MCF 10A (cell line): ENCODE measurements around the gene SNAPIN. TPM values are rescaled to one million over a fixed set of nuclear protein-coding genes. Genes with fewer than 3 reads are reported as not detected.

ENCODE experiments used
- BruUV-seq: library from RNA; stranded (reverse); fragments of 400-500 nt; replicated peaks from 2 replicates; lab custom pipeline; 2021; lab: Mats Ljungman, UMichigan
- CTCF ChIA-PET: fragments of 300-600 bp; sonication (Branson Sonifier 250); formaldehyde crosslinking; extraction: SDS; loops from one replicate; lab custom pipeline; 2021; ENCODE audit warnings: antibody characterized with exemption, inconsistent platforms; lab: Yijun Ruan, JAX
- POLR2A ChIA-PET: fragments of 300-600, 350-650 bp; sonication (Branson Sonifier 250); formaldehyde crosslinking; extraction: SDS; loops from one replicate; lab custom pipeline; 2020; ENCODE audit warnings: antibody characterized with exemption, inconsistent platforms; lab: Yijun Ruan, JAX
- DNase-seq: peaks from one replicate; pipeline ENCODE4 v3.0.0-alpha.2; 2018; ENCODE audit not compliant: unreplicated experiment
- H3K27ac Mint-ChIP-seq: one replicate; pipeline ENCODE4 v1.8.0; 2022; ENCODE audit warnings: mild to moderate bottlenecking, low read depth, mixed read lengths; ENCODE audit not compliant: unreplicated experiment
- H3K27me3 Mint-ChIP-seq: one replicate; pipeline ENCODE4 v1.8.0; 2022; ENCODE audit warnings: mixed read lengths; ENCODE audit not compliant: insufficient read depth, unreplicated experiment
- H3K36me3 Mint-ChIP-seq: one replicate; pipeline ENCODE4 v1.8.0; 2022; ENCODE audit warnings: mild to moderate bottlenecking, moderate library complexity, mixed read lengths; ENCODE audit not compliant: insufficient read depth, unreplicated experiment
- H3K4me1 Mint-ChIP-seq: one replicate; pipeline ENCODE4 v1.8.0; 2022; ENCODE audit warnings: mixed read lengths; ENCODE audit not compliant: insufficient read depth, unreplicated experiment
- H3K4me3 Mint-ChIP-seq: one replicate; pipeline ENCODE4 v1.8.0; 2022; ENCODE audit warnings: mild to moderate bottlenecking, moderate library complexity, mixed read lengths; ENCODE audit not compliant: unreplicated experiment
- H3K9me3 Mint-ChIP-seq: one replicate; pipeline ENCODE4 v1.8.0; 2022; ENCODE audit warnings: mixed read lengths; ENCODE audit not compliant: unreplicated experiment
- CTCF ChIP-seq: fragments of 200-600 bp; IDR thresholded peaks from one replicate; pipeline ENCODE4 v1.8.0; 2022; ENCODE audit warnings: antibody characterized with exemption, mild to moderate bottlenecking; ENCODE audit not compliant: unreplicated experiment
- intact Hi-C: fragments of 100-400 bp; cut with micrococcal nuclease; formaldehyde crosslinking; loops from 2 replicates; pipeline ENCODE4 v1.14.1; 2022
- total RNA-seq: library from RNA; stranded (reverse); gene quantifications from 2 replicates; pipeline ENCODE4 v1.2.3, GENCODE V29; 2022

The SNAPIN gene
- total RNA-seq, 1 experiment from 2014 or later, result 63.7 TPM

DNA sequence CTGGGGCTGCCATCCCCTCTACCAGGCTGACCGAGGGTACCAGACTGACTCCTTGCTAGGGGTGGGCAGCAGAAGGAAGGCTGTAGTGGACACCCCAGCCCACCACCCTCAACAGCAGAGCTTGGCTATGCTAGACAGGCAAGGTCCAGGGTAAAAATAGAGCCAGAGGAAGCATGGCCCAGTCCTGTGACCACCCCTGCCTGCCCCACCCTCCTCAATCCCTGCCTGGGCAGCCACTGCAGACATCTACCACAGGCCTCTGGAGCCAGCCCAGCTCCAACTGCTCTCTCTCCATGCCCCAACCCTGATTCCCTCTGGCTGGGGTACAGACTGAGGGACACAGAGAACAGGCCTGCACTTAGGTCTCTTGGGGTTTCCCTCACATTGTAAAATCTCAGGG lies 28.5 kb upstream of the SNAPIN start:
- intact Hi-C loops, result no loop called here
- BruUV-seq, result no TSS peak
- Mint-ChIP-seq H3K9me3 (no peaks in the 10 kb centered on the region), H3K36me3 (peaks cover 21% of the 10 kb centered on the region), H3K4me3 (no peak overlapping the region), H3K27me3 (no peaks in the 10 kb centered on the region), H3K27ac (no peak overlapping the region), H3K4me1 (peaks cover 37% of the 10 kb centered on the region)
- CTCF ChIA-PET, result interaction anchor here (1.0 to 9.3 kb wide), 5 partner anchors 15 to 120 kb away, joined by 5 to 195 read pairs (median 9); partner anchors contain the start of genes S100A14 and S100A16
- POLR2A ChIA-PET, result interaction anchor here (0.7 to 46.1 kb wide), 3 partner anchors 15 to 58 kb away, joined by 3 to 1272 read pairs (median 9); partner anchors contain the start of genes S100A1, S100A13, S100A14 and S100A16
- TF ChIP-seq CTCF, result no peak
- DNase-seq, result no peak

DNA sequence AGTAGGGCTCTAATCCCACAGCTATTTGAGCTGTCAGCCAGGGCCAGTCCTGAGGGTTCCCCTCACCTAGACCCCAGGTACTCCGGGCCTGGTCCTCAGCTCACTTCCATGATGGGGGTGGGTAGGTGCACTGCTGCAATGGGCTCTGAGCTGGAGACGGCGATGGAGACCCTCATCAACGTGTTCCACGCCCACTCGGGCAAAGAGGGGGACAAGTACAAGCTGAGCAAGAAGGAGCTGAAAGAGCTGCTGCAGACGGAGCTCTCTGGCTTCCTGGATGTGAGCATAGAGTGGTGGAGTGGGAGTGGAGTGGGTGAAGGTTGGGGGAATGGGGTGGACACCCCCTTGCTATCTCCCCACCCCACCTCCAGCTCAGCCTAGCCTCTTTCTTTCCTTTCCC lies 28.1 kb upstream of the SNAPIN start:
- peaks cover 37% of the 10 kb centered on the region for H3K4me1 Mint-ChIP-seq
- ChIA-PET POLR2A (interaction anchor here (0.6 to 46.1 kb wide), 4 partner anchors 15 to 127 kb away, joined by 3 to 1272 read pairs (median 6); partner anchors contain the start of genes S100A1, S100A13, S100A14 and S100A16), CTCF (interaction anchor here (0.5 to 9.3 kb wide), 7 partner anchors 15 to 139 kb away, joined by 3 to 195 read pairs (median 5); partner anchors contain the start of genes S100A14 and S100A16)
- peaks cover 22% of the 10 kb centered on the region for H3K36me3 Mint-ChIP-seq
- BruUV-seq, result no TSS peak
- no peak for DNase-seq
- TF ChIP-seq CTCF, result no peak
- intact Hi-C loops, result no loop called here
- H3K27ac Mint-ChIP-seq, result no peak overlapping the region
- H3K4me3 Mint-ChIP-seq, result no peak overlapping the region
- no peaks in the 10 kb centered on the region for H3K27me3 Mint-ChIP-seq
- no peaks in the 10 kb centered on the region for H3K9me3 Mint-ChIP-seq

- TF ChIP-seq CTCF, result no peak
- DNase-seq, result no peak
- ChIA-PET POLR2A (interaction anchor here (0.6 to 46.1 kb wide), 3 partner anchors 16 to 126 kb away, joined by 4 to 1272 read pairs (median 9); partner anchors contain the start of genes S100A1, S100A13, S100A14 and S100A16), CTCF (interaction anchor here (0.5 to 9.3 kb wide), 8 partner anchors 16 to 138 kb away, joined by 3 to 195 read pairs (median 4); partner anchors contain the start of genes S100A14 and S100A16)
- intact Hi-C loops, result no loop called here
- H3K4me1 Mint-ChIP-seq, result peaks cover 33% of the 10 kb centered on the region
- BruUV-seq, result no TSS peak
- H3K36me3 Mint-ChIP-seq, result peaks cover 32% of the 10 kb centered on the region
- H3K4me3 Mint-ChIP-seq, result no peak overlapping the region
- no peak overlapping the region for H3K27ac Mint-ChIP-seq
- H3K9me3 Mint-ChIP-seq, result no peaks in the 10 kb centered on the region
- no peaks in the 10 kb centered on the region for H3K27me3 Mint-ChIP-seq
These were observed 27.2 kb upstream of the SNAPIN start for GRCh38 chr1:153631047-153632022.
